PC-3 (cell line): ENCODE results near the gene AGBL1. TPM values are rescaled to one million over a fixed set of nuclear protein-coding genes. Genes with fewer than 3 reads are reported as not detected.

ENCODE experiments used
- ATAC-seq: fragments of 200-7000 bp; cut with Tn5 transposase; 2 replicates; pipeline ENCODE4 v1.9.1; 2020; ENCODE audit warnings: mild to moderate bottlenecking, moderate library complexity
- BruUV-seq: library from RNA; stranded (reverse); fragments of 400-500 nt; replicated peaks from 2 replicates; lab custom pipeline; 2021; lab: Mats Ljungman, UMichigan
- CTCF ChIA-PET: fragments of 300-600 bp; sonication (Branson Sonifier 250); formaldehyde crosslinking; loops from one replicate; lab custom pipeline; 2022; ENCODE audit warnings: antibody characterized with exemption; lab: Charles Lee
- POLR2A ChIA-PET: fragments of 300-600 bp; sonication (Branson Sonifier 250); formaldehyde crosslinking; loops from one replicate; lab custom pipeline; 2022; ENCODE audit warnings: antibody characterized with exemption; ENCODE audit not compliant: unreplicated experiment; lab: Charles Lee
- DNase-seq: peaks from one replicate; pipeline ENCODE4 v3.0.0-alpha.2; 2015
- H2AFZ ChIP-seq: fragments of 300-600 bp; sonication (generic); 2 replicates; pipeline ENCODE4 v1.6.0; 2016; ENCODE audit warnings: antibody characterized with exemption, low read length
- H3F3A ChIP-seq: fragments of 300-600 bp; sonication (generic); one replicate; pipeline ENCODE4 v1.6.0; 2017; ENCODE audit warnings: antibody characterized with exemption, low read length, control low read depth, mild to moderate bottlenecking; ENCODE audit not compliant: unreplicated experiment
- H3K27ac ChIP-seq: fragments of 300-600 bp; sonication (generic); 2 replicates; pipeline ENCODE4 v1.5.1; 2016; ENCODE audit warnings: mild to moderate bottlenecking, low read length
- H3K27me3 ChIP-seq: fragments of 300-600 bp; sonication (generic); 2 replicates; pipeline ENCODE4 v1.6.1; 2016; ENCODE audit warnings: low read length, mixed read lengths
- H3K36me3 ChIP-seq: fragments of 300-600 bp; sonication (generic); 2 replicates; pipeline ENCODE4 v1.6.1; 2016; ENCODE audit warnings: low read depth, mixed run types, low read length, mixed read lengths
- H3K4me1 ChIP-seq: fragments of 300-600 bp; sonication (generic); 2 replicates; pipeline ENCODE4 v1.5.1; 2016; ENCODE audit warnings: low read length; ENCODE audit not compliant: insufficient read depth
- H3K4me2 ChIP-seq: fragments of 300-600 bp; sonication (generic); 2 replicates; pipeline ENCODE4 v1.6.0; 2016; ENCODE audit warnings: low read length
- H3K4me3 ChIP-seq: fragments of 300-600 bp; sonication (generic); 2 replicates; pipeline ENCODE4 v1.5.1; 2016; ENCODE audit warnings: mild to moderate bottlenecking, low read length, mixed read lengths
- H3K79me2 ChIP-seq: fragments of 300-600 bp; sonication (generic); 2 replicates; pipeline ENCODE4 v1.6.1; 2017; ENCODE audit warnings: low read length, mixed read lengths
- H3K9ac ChIP-seq: fragments of 300-600 bp; sonication (generic); 2 replicates; pipeline ENCODE4 v1.6.0; 2016; ENCODE audit warnings: mild to moderate bottlenecking, low read length
- H3K9me2 ChIP-seq: fragments of 300-600 bp; sonication (generic); replicated peaks from 2 replicates; pipeline ENCODE4 v1.6.1; 2016; ENCODE audit warnings: mixed run types, low read length, mixed read lengths
- H3K9me3 ChIP-seq: fragments of 300-600 bp; sonication (generic); 2 replicates; pipeline ENCODE4 v1.6.1; 2016; ENCODE audit warnings: low read length, mixed read lengths
- H4K20me1 ChIP-seq: fragments of 300-600 bp; sonication (generic); 2 replicates; pipeline ENCODE4 v1.6.1; 2016; ENCODE audit warnings: low read length, mixed read lengths
- CTCF ChIP-seq: fragments of 300-600 bp; sonication (generic); conservative IDR thresholded peaks from 2 replicates; pipeline ENCODE4 v1.5.1; 2017; ENCODE audit warnings: antibody characterized with exemption, low read depth, mild to moderate bottlenecking, low read length
- EZH2 ChIP-seq: fragments of 300-600 bp; sonication (generic); IDR thresholded peaks from one replicate; pipeline ENCODE4 v1.6.1; 2017; ENCODE audit warnings: antibody characterized with exemption, mild to moderate bottlenecking, low read length; ENCODE audit not compliant: unreplicated experiment
- EZH2phosphoT487 ChIP-seq: fragments of 300-600 bp; sonication (generic); IDR thresholded peaks from 2 replicates; pipeline ENCODE4 v1.6.1; 2018; ENCODE audit warnings: mild to moderate bottlenecking, antibody characterized with exemption, low read length, borderline replicate concordance
- intact Hi-C: fragments of 100-400 bp; cut with micrococcal nuclease; formaldehyde crosslinking; loops from 2 replicates; pipeline ENCODE4 v1.9.0; 2023
- total RNA-seq: library from RNA; depleted of rRNA; stranded (reverse); fragments of >200 nt; gene quantifications from 2 replicates; pipeline ENCODE4 v1.2.3, GENCODE V29; 2014

AGBL1 gene
- total RNA-seq, 1 experiment from 2014 or later, result not detected

DNA sequence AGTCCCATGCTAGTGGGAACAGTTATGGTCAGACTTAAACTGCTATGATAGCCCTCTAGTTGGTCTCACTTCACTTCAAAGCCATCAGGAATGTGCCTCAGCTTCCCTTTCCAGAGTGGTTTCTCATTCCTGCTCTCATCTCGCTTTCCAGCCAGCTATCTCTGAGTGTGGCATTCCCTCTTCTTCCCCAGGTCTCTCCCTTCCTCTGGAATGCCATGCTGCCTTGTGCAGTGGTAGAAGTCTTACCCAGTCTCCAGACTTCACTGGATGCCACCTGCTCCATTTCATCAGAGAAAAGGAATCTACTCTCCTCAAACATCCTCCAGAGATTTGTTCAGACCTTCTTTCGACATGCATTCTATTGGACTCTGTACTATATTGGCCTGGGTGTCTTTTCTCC lies 83.0 kb downstream of the AGBL1 start:
- Histone ChIP-seq H2AFZ (no peak overlapping the region), H3K79me2 (no peaks in the 10 kb centered on the region), H3K4me3 (no peak overlapping the region), H3K27me3 (no peaks in the 10 kb centered on the region), H3K27ac (no peak overlapping the region), H4K20me1 (no peaks in the 10 kb centered on the region), H3K36me3 (no peaks in the 10 kb centered on the region), H3K9me3 (no peaks in the 10 kb centered on the region), H3F3A (no peaks in the 10 kb centered on the region), H3K9ac (no peak overlapping the region), H3K9me2 (no peaks in the 10 kb centered on the region), H3K4me2 (no peak overlapping the region), H3K4me1 (no peaks in the 10 kb centered on the region)
- BruUV-seq, result no TSS peak
- ATAC-seq (no peak), DNase-seq (no peak)
- TF ChIP-seq CTCF (no peak), EZH2 (no peak), EZH2phosphoT487 (no peak)
- CTCF ChIA-PET, result no interaction called here
- intact Hi-C loops, result no loop called here
- POLR2A ChIA-PET, result no interaction called here

DNA sequence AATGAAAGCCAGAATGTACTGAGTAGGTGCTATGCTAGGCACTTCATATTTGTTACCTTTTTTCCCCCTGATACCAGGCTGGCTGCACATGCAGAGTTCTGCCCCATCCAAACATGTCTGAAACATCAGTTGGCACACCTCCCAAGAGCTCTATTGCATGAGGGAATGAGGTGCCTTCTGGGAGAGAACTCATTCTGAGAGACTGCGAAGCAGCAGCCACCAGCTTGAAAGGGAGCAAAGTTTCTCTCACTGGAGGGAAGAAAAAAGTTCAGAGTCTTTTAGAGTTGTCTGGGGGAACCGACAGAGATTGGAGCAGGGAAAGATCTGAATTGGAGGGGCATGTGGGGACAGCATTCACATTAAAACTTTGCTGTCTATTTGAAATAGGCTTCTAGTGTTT lies 84.1 kb downstream of the AGBL1 start:
- Histone ChIP-seq H3K4me3 (no peak overlapping the region), H2AFZ (no peak overlapping the region), H3K36me3 (no peaks in the 10 kb centered on the region), H3K4me1 (no peaks in the 10 kb centered on the region), H3K9me3 (no peaks in the 10 kb centered on the region), H3K27ac (no peak overlapping the region), H4K20me1 (no peaks in the 10 kb centered on the region), H3K9me2 (no peaks in the 10 kb centered on the region), H3K4me2 (no peak overlapping the region), H3K27me3 (no peaks in the 10 kb centered on the region), H3K79me2 (no peaks in the 10 kb centered on the region), H3K9ac (no peak overlapping the region), H3F3A (no peaks in the 10 kb centered on the region)
- TF ChIP-seq EZH2 (no peak), CTCF (no peak), EZH2phosphoT487 (no peak)
- BruUV-seq, result no TSS peak
- DNase-seq (no peak), ATAC-seq (no peak)
- intact Hi-C loops, result no loop called here
- POLR2A ChIA-PET, result no interaction called here
- CTCF ChIA-PET, result no interaction called here

- Histone ChIP-seq H3K4me3 (no peak overlapping the region), H3K9me3 (no peaks in the 10 kb centered on the region), H4K20me1 (no peaks in the 10 kb centered on the region), H3K27me3 (no peaks in the 10 kb centered on the region), H2AFZ (no peak overlapping the region), H3K4me1 (no peaks in the 10 kb centered on the region), H3F3A (no peaks in the 10 kb centered on the region), H3K36me3 (no peaks in the 10 kb centered on the region), H3K27ac (no peak overlapping the region), H3K4me2 (no peak overlapping the region), H3K9me2 (no peaks in the 10 kb centered on the region), H3K79me2 (no peaks in the 10 kb centered on the region), H3K9ac (no peak overlapping the region)
- BruUV-seq, result no TSS peak
- ChIA-PET CTCF (no interaction called here), POLR2A (no interaction called here)
- intact Hi-C loops, result no loop called here
- TF ChIP-seq CTCF (no peak), EZH2phosphoT487 (no peak), EZH2 (no peak)
- no peak for DNase-seq
- ATAC-seq, result no peak
Observed at GRCh38 chr15:86164232-86164898, 84.7 kb downstream of the AGBL1 start.
